HTERT RPE-1 (cell line): ENCODE data around the gene CDKN3.
"Not testable (repeated sequence)": the region's sequence is repeated elsewhere in the genome, so short reads cannot be mapped to it uniquely, and the experiment has no call there.

Experiments used
- in situ Hi-C: fragments of 300-500 bp; cut with MboI; formaldehyde crosslinking; loops from 4 replicates; pipeline ENCODE4 v1.14.3; 2020; ENCODE audit warnings: low sequenced_read_pairs

Gene CDKN3

DNA sequence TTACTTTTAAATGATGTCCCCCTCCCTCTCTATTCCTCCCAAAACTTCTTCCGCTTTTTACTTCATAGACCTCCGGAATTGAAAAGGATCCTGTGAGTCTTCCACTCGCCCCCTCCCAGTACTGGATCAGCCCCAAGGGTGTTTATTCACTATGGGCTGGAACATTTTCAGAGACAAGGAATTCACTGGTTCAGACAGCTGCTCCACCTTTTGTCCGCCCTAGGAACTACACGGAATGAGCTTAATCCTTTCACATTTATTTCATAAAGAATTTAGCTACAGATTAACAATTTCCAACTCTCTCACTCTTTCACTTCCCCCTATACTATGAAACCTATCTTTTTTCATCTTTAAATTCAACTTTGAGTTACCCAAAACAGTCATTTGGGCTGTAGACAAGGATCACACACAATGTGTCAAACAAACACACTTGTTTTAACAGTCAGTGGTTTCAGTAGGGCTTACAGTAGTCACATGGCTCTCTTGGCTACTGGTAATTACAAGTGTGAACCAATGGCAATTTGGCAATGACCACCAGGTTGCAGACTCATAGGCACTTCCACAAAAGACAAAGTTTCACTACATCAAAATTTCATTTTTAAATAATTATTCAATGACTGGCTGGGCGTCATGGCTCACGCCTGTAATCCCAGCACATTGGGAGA, 23.8 kb downstream of the CDKN3 start:
- in situ Hi-C loops, result no loop called here

DNA sequence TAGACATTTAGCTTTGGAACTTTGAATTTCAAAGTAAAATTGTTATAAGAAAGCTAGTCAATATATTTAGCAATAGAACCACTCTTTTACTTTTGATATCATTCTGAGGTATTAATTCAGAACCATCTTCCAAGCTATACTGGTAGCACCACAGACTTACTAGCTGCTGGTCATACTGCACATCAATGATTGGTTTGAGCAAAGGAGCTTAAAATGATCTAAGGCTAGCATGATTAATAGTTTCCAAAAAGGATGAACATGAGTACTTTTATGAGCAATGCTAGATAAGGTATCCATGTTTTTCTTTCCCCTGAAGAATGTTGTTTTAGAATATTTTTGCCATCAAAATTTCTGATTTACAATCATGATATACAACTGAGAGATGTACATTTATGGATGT, 27.2 kb downstream of the CDKN3 start:
- in situ Hi-C loops, result no loop called here

DNA sequence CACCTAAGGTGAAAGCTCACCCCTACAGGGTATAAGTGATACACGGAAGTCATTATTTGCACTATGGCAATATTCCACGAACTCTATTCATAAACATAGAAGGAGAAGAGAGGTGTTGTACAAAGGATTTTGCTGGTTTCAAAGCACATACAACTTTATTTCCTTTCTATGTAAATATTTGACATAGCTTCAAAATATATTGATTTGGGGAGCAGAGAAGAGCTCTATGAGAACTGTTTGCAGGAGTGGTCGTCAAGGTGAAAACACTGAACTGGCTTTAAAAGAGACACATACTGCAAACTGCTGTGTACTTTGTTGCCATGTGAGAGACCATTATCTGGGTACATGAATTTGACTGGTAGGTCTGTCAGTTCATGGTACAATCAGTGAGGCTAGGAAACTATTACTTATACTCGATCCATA, 27.7 kb downstream of the CDKN3 start:
- in situ Hi-C loops, result no loop called here

DNA sequence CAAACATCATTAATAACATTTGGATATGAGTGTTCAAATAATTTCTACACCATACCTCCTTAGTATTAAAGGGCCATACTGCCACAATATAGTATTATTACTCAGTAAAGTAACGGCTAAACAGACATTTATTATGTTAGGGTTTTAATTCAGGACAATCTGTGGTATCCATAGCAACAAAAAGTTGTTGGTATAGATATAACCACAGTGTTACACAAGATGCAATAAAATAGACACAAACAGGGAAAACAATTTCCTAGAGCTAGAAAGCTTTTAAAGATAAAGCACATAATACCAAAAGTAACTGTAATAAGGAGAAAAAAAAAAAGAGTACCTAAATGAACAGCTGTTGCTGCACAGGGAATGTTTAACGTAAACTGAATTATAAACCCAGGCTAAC, 28.3 kb downstream of the CDKN3 start:
- in situ Hi-C loops, result no loop called here

DNA sequence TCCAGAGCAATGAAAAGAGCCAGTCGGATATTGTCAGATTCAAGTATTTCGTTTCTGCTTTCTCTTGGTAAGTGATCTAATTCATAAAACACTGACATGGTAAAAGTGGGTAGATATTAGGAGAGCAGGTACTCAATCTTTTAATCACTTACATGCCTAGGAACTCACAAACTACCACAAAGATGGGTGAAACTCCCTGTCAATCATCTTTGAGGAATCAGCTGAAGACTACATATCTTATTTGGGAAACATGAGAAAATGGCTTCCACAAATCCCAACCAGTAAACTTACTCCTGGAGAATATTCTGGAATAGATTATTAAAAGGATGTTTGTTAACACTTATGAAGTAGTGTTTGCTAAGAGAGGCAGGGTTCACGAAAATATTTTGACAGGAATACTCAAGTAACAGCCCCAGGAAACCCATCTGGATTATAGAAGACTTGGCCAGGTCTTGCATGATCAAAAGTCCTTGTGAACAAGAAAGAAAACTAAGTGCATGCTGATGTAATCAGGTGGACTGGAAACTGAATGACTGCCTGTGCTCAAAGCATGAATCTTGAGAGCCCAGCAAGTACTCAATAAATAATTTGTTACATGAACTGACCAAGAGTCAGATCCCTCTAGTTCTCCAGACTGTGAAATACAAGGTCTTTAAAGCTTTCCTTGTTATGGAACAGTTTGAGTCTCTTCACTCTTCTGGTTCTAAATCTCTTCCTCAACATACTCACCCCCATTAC, 28.9 kb downstream of the CDKN3 start:
- in situ Hi-C loops, result no loop called here

DNA sequence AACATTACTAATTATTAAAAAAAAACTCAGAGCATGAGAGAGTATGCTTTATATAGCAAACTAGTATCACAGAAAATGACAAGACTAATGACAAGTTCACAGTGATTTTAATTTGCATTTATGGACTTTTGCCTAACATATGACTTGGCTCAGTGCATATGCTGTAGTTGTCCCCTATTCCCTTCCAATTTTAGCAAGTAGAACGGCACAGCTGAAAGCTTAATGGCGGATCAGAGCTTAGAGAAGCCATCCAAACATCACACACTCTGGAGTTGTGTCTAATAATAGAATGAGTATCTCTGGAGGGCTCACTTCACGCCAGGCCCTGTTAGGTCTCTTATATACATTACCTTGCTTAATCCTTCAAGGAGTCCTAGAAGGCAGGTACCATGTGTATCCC, 31.1 kb downstream of the CDKN3 start:
- in situ Hi-C loops, result no loop called here

DNA sequence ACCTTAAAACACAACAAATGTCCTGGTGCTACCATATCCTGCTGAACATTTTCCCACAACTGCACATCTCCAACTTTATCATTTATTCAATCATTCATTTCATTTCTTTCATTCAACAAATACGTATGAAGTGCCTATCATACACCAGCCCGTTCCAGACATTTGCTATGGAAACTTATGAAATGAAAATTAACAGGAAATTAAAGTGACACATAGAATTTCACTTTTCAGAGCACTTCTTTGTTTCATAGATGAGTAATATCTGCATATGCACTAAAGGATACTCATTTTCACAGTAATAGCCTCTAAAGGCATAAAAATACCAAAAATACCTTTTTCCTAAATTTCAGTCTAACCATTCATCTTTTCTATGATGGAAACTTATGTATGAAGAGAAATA, 31.7 kb downstream of the CDKN3 start:
- in situ Hi-C loops, result no loop called here

DNA sequence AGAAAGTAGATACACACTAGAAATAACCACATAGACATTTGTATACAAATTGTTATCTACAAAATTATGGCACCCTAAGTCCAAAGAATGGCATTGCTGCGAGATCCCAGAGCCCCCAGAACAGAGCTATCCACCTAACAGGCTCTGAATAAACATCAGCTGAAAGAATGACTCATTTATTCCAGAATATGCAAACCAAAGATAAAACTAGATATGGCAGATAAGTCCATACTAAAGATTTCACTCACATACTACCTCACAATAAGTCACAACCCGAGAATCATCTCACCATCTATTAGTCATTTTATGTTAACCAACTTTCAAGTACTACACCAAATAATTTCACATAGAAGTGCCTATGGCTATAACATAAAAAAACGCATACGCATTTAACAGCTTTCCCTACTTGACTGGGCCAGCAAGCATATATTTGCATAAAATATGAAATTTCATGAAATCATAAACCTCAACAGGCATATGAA, 38.7 kb downstream of the CDKN3 start:
- in situ Hi-C loops, result no loop called here

DNA sequence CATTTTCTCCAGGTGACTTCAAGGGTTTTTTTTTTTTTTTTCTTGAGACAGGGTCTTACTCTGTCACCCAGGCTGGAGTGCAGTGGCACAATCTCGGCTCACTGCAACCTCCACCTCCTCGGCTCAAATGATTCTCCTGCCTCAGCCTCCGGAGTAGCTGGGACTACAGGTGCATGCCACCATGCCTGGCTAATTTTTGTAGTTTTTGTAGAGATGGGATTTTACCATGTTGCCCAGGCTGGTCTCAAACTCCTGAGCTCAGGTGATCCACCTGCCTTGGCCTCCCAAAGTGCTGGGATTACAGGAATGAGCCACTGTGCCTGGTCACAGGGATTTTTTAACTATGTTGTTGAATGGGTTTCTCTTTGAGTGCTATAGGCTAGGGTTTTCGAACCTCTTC, 41.1 kb downstream of the CDKN3 start:
- in situ Hi-C loops, result not testable (repeated sequence)

DNA sequence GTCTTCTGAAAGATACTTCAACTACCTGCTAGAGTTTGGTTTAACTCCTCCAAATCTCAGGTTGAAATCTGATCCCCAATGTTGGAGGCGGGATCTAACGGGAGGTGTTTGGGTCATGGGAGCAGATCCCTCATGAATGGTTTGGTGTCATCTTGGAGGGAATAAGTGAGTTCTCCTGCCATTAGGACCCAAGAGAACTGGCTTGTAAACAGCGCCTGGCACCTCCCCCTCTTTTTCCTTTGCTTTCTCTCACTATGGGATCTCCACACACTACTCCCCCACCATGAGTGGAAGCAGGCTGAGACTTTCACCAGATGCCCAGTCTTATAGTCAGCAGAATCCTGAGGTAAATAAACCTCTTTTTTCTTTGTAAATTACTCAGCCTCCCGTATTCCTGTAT, 41.9 kb downstream of the CDKN3 start:
- in situ Hi-C loops, result no loop called here

DNA sequence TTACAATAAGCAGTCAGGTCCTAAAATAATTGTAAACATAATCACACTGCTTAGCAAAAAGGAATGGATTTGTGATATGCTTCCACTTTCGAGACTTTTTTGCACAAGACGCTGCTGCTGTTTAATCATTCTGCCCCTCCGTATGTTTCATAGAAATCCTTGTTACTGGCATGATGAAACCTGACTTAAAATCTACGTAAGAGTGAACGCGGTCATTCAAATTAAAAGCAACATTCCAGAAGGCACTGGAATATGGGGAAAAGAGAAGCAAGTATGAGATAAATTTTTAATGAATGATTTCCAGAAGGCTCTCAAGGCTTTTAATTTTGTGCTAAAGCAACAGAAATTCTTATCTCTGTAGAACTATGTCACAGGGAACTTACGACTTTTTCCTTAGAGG, 43.2 kb downstream of the CDKN3 start:
- in situ Hi-C loops, result no loop called here

DNA sequence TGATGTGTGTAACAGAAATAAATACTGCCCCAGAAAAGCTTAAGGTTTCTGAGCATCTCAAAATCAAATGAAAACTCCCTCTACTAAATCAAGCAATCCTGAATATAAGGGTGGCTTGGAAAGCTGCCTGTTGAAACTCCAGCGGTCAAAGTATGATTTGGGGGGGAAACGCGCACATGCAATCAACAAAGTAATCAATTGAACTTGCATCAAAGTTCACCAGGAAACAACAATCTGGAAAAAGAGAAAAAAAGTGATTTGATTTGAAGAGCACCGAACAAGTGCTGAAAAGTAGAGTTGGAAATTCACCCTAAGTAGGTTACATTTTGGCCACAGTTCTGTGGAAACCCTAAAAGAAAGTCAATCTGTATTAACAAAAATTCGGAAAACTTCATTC, 43.7 kb downstream of the CDKN3 start:
- in situ Hi-C loops, result no loop called here

DNA sequence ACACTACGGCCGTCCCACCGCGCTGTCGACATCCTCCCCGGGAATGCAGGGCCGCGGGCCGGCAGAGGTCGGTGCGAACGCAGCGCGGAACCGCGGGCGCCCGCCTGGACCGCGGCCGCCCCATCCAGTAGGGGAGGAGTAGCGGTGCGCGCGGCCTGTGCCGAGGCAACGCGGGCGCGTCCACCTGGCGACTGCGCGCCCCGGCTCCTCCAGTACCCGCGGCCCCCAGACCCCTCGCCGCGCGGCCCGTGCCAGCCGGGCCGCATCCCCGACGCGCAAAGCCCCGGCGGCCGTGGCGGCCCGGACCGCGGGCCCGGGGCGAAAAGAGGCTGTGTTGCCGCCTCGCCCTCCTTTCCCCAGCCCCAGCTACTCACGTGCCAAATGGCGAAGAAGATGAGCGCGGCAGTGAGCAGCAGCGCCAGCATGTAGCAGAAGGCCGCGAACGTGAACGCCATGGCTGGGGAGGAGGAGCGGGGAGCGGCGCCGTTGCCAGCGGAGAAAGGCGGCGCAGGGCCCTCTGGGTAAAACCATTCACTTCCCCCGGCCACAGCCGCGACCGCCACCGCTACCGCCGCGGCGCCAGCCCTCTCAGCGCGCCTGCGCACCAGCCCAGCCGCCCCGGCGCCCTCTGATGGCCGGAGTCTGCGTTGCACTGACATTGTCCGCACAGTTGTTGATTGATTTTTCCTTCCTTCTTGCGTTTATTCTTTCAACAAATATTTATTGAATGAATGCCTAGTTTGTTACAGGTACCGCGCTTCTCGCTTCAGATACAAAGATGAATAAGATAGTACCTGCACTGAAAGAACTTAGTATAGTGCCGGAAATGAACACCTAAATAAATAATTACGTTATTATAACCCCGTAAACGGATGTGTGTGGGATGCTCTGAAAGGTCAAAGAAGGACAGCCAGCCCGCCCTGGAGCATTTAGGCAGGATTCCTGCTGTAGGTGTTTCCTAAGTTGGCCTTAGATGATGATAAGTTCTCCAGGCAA, 44.4 kb downstream of the CDKN3 start, which contains the start of gene CNIH1:
TSS of gene CNIH1 (minus strand) at position 502 of the 996 bp plus-strand sequence. CDS start at position 455, 47 bp downstream.
- in situ Hi-C loops, result no loop called here

DNA sequence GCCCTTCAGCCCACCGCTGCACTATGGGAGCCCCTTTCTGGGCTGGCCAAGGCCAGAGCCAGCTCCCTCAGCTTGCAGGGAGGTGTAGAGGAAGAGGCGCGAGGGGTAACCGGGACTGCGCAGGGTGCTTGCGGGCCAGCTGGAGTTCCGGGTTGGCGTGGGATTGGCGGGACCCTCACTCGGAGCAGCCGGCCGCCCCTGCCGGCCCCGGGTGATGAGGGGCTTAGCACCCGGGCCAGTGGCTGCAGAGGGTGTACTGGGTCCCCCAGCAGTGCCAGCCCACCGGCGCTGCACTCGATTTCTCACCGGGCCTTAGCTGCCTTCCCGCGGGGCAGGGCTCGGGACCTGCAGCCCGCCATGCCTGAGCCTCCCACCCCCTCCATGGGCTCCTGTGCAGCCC, 46.2 kb downstream of the CDKN3 start:
- in situ Hi-C loops, result not testable (repeated sequence)

DNA sequence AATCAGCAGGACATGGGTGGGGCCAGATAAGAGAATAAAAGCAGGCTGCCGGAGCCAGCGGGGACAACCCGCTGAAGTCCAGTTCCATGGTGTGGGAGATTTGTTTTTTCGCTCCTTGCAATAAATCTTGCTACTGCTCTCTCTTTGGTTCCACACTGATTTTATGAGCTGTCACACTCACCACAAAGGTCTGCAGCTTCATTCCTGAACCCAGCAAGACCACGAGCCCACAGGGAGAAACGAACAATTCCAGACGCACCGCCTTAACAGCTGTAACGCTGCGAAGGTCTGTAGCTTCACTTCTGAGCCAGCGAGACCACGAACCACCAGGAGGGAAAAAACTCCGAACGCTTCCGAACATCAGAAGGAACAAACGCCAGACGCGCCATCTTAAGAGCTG, 47.2 kb downstream of the CDKN3 start:
- in situ Hi-C loops, result no loop called here

DNA sequence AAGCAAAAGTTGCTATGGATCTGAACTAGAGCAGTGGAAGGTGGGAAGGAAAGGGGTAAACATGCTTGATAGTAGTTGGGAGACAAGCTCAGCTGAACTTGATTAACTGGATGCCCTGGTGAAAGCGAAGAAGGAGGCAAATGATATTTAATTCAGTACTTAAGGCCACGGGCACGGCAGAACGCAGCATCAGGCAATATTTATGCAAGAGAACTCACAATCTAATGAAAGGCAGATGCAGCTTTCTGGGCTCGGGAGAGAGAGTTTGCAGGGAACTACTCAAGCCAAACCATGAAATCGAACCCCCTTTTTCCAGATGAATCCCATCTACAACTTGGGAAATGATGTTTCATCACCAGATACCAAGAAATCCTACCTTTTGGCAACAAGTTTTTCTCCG, 47.9 kb downstream of the CDKN3 start:
- in situ Hi-C loops, result no loop called here

DNA sequence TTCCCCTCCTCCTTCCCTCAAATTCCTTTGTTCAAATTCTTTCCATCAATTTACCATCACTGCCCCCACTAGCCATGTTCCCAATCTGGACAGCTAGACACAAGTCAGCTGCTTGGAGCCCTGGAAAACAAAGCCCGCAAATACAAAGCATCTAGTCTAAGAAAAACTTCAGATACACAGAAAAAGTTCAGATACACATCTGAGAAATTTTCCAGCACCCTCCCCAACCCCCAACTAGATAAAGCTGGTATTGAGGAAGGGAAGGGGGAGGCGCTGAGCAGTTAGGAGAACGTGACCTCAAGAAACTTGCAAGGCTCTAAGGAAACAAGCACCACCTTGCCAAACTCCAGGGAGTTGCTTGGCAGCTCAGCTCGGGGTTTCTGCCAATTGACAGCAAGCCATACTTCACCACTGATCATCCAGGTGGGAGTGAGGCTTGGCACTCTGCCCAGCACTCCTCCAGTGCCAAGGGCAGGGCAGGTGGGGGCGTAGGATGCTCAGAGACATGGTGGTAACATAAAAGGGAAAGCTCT, 49.4 kb downstream of the CDKN3 start:
- in situ Hi-C loops, result no loop called here

DNA sequence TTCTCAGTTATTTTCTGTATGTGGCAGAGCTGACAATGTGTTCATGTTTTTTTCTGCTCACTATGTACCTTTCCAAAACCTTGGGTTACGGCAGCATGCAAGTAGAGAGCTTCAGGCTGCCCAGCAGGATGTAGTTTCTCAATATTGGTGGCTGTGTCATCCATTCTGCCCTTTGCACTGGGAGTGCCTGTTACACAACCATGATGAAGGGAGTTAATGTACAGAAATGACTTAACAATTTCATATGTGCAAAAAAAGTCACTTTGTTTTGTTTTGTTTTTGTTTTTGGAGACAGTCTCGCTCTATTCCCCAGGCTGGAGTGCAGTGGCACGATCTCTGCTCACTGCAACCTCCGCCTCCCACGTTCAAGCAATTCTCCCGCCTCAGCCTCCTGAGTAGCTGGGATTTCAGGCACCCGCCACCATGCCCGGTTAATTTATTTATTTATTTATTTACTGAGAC, 50.5 kb downstream of the CDKN3 start:
- in situ Hi-C loops, result no loop called here

DNA sequence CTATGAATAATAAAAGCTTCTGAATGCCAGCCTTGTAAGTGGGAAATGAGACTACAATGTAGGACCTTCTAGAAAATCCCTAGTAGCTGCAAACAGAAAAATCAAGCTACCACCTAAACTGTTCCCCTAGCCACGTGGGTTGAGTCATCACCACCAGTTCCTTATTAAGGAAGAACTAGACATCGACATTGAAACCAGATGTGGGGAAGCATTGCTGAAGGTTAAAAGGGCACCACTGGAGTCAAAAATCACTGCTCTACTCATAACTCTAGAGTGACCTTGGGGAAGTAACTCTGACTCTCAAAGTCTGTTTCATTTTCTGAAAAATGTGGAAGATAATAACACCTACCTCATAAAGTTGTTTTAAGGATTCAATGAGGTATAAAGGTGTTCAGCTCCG, 53.7 kb downstream of the CDKN3 start:
- in situ Hi-C loops, result no loop called here

DNA sequence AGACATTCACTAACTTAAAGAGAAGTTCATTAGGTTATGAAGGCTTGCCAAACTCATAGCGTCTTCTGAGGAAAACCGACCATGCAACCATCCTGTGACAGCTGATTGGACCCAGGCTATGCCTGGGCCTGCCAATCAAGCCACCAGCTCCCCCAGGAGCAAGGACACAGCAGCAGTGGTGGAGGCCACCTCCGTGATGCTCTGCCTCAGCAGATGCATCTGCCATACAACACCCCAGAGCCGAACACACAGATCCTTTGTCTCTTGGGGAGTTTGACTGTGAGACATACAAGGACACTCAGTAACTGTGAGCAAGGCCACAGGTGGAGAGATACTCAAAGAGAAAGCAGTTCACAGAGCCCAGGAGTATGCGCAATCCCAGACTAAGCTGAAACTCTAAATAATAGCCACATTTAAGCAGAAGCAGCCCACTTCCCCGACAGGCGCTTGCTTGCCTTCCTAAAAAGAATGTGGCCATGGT, 54.4 kb downstream of the CDKN3 start:
- in situ Hi-C loops, result no loop called here

DNA sequence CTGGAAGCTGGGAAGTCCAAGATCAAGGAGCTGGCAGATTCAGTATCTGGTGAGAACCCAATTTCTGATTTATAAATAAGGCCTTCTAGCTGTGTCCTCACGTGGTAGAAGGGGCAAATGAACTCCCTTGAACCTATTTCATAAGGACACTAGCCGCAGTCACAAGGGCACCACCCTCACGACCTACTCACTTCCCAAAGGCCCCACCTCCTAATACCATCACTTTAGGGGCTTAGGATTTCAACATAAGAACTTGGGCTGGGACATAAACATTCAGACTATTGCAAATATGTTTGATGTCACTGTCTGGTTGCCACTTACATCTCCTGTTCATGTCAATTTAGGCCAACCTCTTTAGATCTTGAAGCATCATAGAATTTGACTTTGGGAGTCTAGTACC, 55.2 kb downstream of the CDKN3 start:
- in situ Hi-C loops, result no loop called here
